Suprapubic skin (tissue), 4 donors: Measurements from ENCODE around the gene SNAPC5. TPM values are rescaled to one million over a fixed set of nuclear protein-coding genes. Genes with fewer than 3 reads are reported as not detected.
"Not testable (repeated sequence)": the region's sequence is repeated elsewhere in the genome, so short reads cannot be mapped to it uniquely, and the experiment has no call there.

ENCODE experiments used
- DNase-seq, 2 donors: peaks; one replicate each; pipeline ENCODE4 v3.0.0-alpha.2; 2019; ENCODE audit warnings: low spot score in 2 of 2
- H3K27ac ChIP-seq: fragments of 200-600 bp; sonication (generic); one replicate; pipeline ENCODE4 v1.5.1; 2019
- H3K27me3 ChIP-seq: fragments of 200-600 bp; sonication (generic); one replicate; pipeline ENCODE4 v1.5.1; 2019
- H3K36me3 ChIP-seq: fragments of 200-600 bp; sonication (generic); one replicate; pipeline ENCODE4 v1.5.1; 2019
- H3K4me1 ChIP-seq: fragments of 200-600 bp; sonication (generic); one replicate; pipeline ENCODE4 v1.5.1; 2019
- H3K4me3 ChIP-seq: fragments of 200-600 bp; sonication (generic); one replicate; pipeline ENCODE4 v1.5.1; 2019; ENCODE audit warnings: mild to moderate bottlenecking
- H3K9me3 ChIP-seq: fragments of 200-600 bp; sonication (generic); one replicate; pipeline ENCODE4 v1.5.1; 2019
- CTCF ChIP-seq, 2 donors: fragments of 200-600 bp in 1 of 2; fragments of 450-650 bp in 1 of 2; sonication (generic) in 1 of 2; IDR thresholded peaks; one replicate each; pipeline ENCODE4 v1.5.1; 2016 to 2019; ENCODE audit warnings: antibody characterized with exemption in 2 of 2, mild to moderate bottlenecking in 1 of 2, moderate library complexity in 1 of 2
- EP300 ChIP-seq: sonication (generic); formaldehyde crosslinking; IDR thresholded peaks from one replicate; pipeline ENCODE4 v1.6.1; 2017; ENCODE audit warnings: antibody characterized with exemption
- POLR2A ChIP-seq, 2 donors: fragments of 450-650 bp; IDR thresholded peaks; one replicate each; pipeline ENCODE4 v1.6.1; 2017; ENCODE audit warnings: antibody characterized with exemption in 2 of 2, mild to moderate bottlenecking in 2 of 2, moderate library complexity in 2 of 2
- POLR2AphosphoS5 ChIP-seq, 3 donors: sonication (generic); formaldehyde crosslinking; IDR thresholded peaks; one replicate each; pipeline ENCODE4 v1.6.1; 2017; ENCODE audit warnings: antibody characterized with exemption in 3 of 3
- WGBS: methylation state at CpG from one replicate; pipeline ENCODE4 v1.1.5; 2018; 5-methylcytosine and 5-hydroxymethylcytosine counted together
- total RNA-seq, 4 donors: library from RNA; depleted of rRNA; stranded (reverse); fragments of >200 nt; gene quantifications; one replicate each; pipeline ENCODE4 v1.1.0, GENCODE V29; 2016

SNAPC5 gene
- total RNA-seq, 4 donors from 2014 or later: 9.9 to 26.8 (median 17.3) TPM

GRCh38 chr15:66474135-66474534 is 23.4 kb downstream of the SNAPC5 start:
- Histone ChIP-seq H3K9me3 (no peaks in the 10 kb centered on the region), H3K27me3 (no peaks in the 10 kb centered on the region), H3K36me3 (no peaks in the 10 kb centered on the region), H3K4me3 (no peak overlapping the region), H3K27ac (no peak overlapping the region), H3K4me1 (peaks cover 7% of the 10 kb centered on the region)
- TF ChIP-seq POLR2A (IDR thresholded peaks at IDR 0.05) (no peak), POLR2AphosphoS5 (IDR thresholded peaks at IDR 0.05) (no peak), EP300 (no peak), CTCF (IDR thresholded peaks at IDR 0.05) (no peak)
- 55% methylated on average over 2 of the region's 2 CpGs for WGBS
- no peak for DNase-seq

GRCh38 chr15:66472176-66472999 is 25.2 kb downstream of the SNAPC5 start:
- no peak for TF ChIP-seq POLR2A (IDR thresholded peaks at IDR 0.05)
- no peak for TF ChIP-seq EP300
- TF ChIP-seq CTCF (IDR thresholded peaks at IDR 0.05): no peak
- no peak for TF ChIP-seq POLR2AphosphoS5 (IDR thresholded peaks at IDR 0.05)
- Histone ChIP-seq H3K9me3 (no peaks in the 10 kb centered on the region), H3K4me1 (peaks cover 7% of the 10 kb centered on the region), H3K4me3 (no peak overlapping the region), H3K27me3 (no peaks in the 10 kb centered on the region), H3K27ac (no peak overlapping the region), H3K36me3 (no peaks in the 10 kb centered on the region)
- DNase-seq: no peak
- WGBS: 55% methylated on average over 8 of the region's 8 CpGs

GRCh38 chr15:66470825-66471224 is 26.7 kb downstream of the SNAPC5 start:
- 81% methylated on average over 4 of the region's 4 CpGs for WGBS
- H3K4me1 ChIP-seq, H3K36me3 ChIP-seq, H3K4me3 ChIP-seq, H3K9me3 ChIP-seq, H3K27ac ChIP-seq, DNase-seq, H3K27me3 ChIP-seq: not testable (repeated sequence)

GRCh38 chr15:66467162-66468040 is 30.2 kb downstream of the SNAPC5 start:
- not testable (repeated sequence) for H3K27ac ChIP-seq, H3K27me3 ChIP-seq, H3K36me3 ChIP-seq, H3K4me3 ChIP-seq, H3K9me3 ChIP-seq, H3K4me1 ChIP-seq
- peak in 1 of 2 donors; percentile 20 for DNase-seq
- WGBS: 97% methylated on average over 11 of the region's 11 CpGs

GRCh38 chr15:66465294-66465693 is 32.3 kb downstream of the SNAPC5 start:
- not testable (repeated sequence) for H3K27ac ChIP-seq, H3K36me3 ChIP-seq, H3K9me3 ChIP-seq, DNase-seq, H3K27me3 ChIP-seq, H3K4me3 ChIP-seq, H3K4me1 ChIP-seq
- WGBS: 90% methylated on average over 6 of the region's 6 CpGs

GRCh38 chr15:66462627-66463026 is 34.9 kb downstream of the SNAPC5 start:
- Histone ChIP-seq H3K9me3 (no peaks in the 10 kb centered on the region), H3K27ac (no peak overlapping the region), H3K4me3 (no peak overlapping the region), H3K36me3 (no peaks in the 10 kb centered on the region), H3K4me1 (peaks cover 3% of the 10 kb centered on the region), H3K27me3 (no peaks in the 10 kb centered on the region)
- WGBS: 78% methylated on average over 4 of the region's 4 CpGs
- TF ChIP-seq CTCF (IDR thresholded peaks at IDR 0.05): no peak
- no peak for TF ChIP-seq EP300
- TF ChIP-seq POLR2AphosphoS5 (IDR thresholded peaks at IDR 0.05): no peak
- no peak for TF ChIP-seq POLR2A (IDR thresholded peaks at IDR 0.05)
- no peak for DNase-seq
